ENCODE measurements around the gene ATXN2.
"Not testable (repeated sequence)": the region's sequence is repeated elsewhere in the genome, so short reads cannot be mapped to it uniquely, and the experiment has no call there.

The ATXN2 gene

GRCh38 chr12:111574797-111575443 is 24.2 kb downstream of the ATXN2 start:
- no peak for DNase-seq (ENCODE audit: low read depth in 2 of 2, low spot score in 1 of 2)

DNA sequence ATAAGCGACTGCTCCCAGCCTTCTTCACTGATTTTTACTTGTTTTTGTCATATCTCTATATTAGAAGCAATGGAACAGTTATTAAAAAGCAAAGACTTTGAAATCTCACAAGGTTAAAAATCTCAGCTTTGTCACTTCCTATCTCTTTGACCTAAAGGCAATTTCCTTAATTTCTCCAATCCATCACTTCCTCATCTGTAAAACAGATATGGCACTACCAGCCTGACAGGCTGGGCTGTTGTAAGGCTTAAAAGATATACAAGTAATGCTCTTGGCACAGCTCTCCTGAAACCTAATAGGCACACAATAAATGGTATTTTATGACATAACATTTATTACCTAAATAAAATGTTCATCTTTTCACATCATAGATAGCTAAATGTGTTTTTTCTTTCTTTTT is 25.6 kb downstream of the ATXN2 start:
- no peak for DNase-seq (ENCODE audit: low read depth in 2 of 2, low spot score in 1 of 2)

GRCh38 chr12:111570084-111570961 is 28.8 kb downstream of the ATXN2 start:
- no peak for DNase-seq (ENCODE audit: low read depth in 2 of 2, low spot score in 1 of 2)

DNA sequence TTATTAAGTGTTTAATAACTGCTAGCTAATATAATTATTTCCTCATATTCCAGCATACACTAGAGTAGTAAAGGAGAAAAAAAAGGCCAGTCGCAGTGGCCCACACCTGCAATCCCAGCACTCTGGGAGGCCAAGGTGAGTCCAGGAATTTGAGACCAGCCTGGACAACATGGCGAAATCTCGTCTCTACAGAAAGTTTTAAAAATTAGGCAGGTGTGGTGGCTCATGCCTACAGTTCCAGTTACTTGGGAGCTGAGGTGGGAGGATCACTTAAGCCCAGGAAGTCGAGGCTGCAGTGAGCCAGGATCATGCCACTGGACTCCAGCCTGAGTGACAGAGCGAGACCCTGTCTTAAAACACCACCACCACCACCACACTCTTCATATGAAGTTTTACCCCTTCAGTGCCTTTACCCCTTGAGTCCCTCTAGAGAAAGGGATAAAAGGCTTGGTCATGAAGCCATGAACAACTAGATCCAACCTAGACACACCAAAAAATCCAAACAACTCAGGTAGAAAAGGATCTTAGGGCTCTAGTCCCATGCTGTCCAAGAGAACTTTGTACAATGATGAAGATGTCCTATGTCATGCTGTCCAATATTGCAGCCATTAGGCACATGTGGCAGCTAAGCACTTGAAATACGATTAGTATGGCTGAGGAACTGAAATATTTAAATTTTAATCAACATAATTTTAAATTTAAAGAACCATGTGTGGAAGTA is 29.6 kb downstream of the ATXN2 start:
- DNase-seq (ENCODE audit: low read depth in 2 of 2, low spot score in 1 of 2) = no peak

DNA sequence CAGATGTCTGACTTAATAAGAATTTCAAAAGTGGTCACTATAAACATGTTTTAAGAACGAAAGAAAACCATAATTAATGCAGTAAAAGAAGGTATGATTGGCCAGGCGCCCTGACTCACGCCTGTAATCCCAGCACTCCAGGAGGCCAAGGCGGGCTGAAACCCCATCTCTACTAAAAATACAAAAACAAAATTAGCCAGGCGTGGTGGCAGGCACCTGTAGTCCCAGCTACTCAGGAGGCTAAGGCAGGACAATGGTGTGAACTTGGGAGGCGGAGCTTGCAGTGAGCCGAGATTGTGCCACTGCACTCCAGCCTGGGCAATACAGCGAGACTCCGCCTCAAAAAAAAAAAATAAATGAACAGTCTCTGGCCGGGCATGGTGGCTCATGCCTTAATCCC is 38.3 kb downstream of the ATXN2 start:
- DNase-seq (ENCODE audit: low read depth in 2 of 2, low spot score in 1 of 2) = not testable (repeated sequence)

DNA sequence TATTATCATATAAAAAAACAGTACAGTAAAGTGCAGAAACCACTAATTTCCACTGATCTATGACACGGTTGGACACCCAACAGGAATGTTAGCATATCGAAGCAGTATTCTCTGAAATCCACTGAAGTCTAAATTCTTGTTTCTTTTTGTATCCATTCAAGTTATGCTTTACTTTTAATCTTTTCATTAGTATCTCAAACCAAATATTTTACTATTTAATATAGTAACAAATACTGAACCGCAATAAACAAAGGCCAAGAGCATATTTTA is 41.1 kb downstream of the ATXN2 start:
- no peak for DNase-seq (ENCODE audit: low read depth in 2 of 2, low spot score in 1 of 2)

DNA sequence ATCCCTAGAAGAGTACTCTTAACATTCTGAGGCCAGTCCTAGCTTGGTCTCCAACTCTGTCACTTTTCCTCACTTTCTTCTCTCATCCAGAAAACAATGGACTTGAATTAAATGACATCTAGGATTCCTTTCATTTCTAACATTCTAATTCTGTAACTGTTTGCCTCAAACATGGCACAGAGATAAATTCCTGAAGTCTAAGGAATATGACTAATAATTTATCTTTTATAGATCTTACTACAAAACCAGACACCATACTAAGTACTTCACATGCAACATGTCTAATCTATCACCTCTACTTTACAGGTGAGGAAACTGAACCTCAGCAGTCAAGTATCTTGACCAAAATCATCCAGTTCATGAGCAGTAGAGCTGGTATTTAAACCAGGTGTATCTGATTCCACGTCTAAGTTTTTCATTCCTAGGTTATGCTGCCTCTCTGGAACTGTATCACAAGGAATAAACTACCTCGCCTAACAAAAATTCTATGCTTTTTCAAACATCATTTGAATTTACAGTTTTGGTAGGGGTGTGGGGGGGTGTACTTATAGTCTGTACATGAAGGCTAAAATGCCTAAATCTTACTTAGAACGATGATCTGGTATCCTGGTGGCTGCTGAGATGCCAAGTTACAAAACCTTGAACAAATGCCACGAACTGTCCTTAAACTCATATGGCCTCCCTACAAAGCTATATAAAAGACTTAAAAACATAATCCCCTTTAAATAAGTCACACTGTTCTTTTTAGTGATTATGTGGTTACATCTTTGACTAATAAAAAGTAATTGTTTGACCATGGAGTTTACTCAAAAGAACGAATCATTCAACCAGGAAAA is 41.6 kb downstream of the ATXN2 start:
- DNase-seq (ENCODE audit: low read depth in 2 of 2, low spot score in 1 of 2) = no peak

GRCh38 chr12:111556676-111557075 is 42.4 kb downstream of the ATXN2 start:
- DNase-seq (ENCODE audit: low read depth in 2 of 2, low spot score in 1 of 2) = no peak

DNA sequence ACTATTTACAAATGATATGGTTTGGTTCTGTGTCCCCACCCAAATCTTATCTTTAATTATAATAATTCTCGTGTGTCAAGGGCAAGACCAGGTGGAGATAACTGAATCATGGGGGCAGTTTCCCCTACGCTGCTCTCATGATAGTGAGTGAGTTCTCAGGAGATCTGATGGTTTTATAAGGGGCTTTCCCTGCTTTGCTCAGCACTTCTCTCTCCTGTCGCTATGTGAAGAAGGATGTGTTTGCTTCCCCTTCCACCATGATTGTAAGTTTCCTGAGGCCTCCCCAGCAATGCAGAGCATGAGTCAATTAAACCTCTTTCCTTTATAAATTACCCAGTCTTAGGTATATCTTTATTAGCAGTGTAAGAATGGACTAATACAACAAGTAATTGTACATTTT is 43.8 kb downstream of the ATXN2 start:
- DNase-seq (ENCODE audit: low read depth in 2 of 2, low spot score in 1 of 2) = not testable (repeated sequence)

- no peak for DNase-seq (ENCODE audit: low read depth in 2 of 2, low spot score in 1 of 2)
These were observed 52.2 kb downstream of the ATXN2 start for GRCh38 chr12:111546758-111547383.

GRCh38 chr12:111546171-111546570 is 52.9 kb downstream of the ATXN2 start:
- no peak for DNase-seq (ENCODE audit: low read depth in 2 of 2, low spot score in 1 of 2)

DNA sequence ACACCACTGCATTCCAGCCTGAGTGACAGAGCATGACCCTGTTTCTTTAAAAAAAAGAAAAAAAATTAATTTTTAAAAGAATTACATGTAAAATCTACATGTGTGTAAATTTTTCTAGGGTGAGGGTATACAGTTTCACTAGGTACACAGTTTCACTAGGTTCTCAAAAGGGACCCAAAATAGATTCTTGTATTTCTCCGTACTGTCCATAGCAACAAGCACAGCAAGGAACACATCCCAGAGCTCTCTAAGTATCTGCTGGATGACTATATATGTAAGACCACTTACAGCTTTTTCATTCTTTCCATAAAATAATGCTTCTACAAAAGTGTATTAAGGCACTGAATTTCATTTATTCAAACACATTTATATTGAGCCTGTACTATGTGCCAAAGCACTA is 55.1 kb downstream of the ATXN2 start:
- no peak for DNase-seq (ENCODE audit: low read depth in 2 of 2, low spot score in 1 of 2)

DNA sequence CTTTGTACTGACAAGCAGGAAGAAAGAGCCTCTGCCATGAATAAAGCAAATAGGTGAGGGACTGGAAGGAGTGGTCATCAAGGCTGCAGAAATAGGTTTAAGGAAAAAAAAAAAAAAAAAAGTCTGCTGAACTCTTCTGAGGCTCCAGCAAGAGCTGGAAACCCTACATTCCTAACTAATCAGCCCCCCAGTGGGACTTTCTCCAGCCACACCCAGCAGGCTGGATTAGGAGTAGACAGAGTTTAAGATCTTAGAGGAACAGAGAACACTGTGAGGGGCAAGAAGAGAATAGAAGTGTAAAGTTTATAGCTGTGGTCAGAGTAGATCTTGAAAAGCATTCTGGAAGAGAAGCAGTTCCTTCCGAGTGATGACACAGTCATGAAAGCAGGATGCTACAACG is 66.4 kb downstream of the ATXN2 start:
- DNase-seq (ENCODE audit: low read depth in 2 of 2, low spot score in 1 of 2) = no peak

DNA sequence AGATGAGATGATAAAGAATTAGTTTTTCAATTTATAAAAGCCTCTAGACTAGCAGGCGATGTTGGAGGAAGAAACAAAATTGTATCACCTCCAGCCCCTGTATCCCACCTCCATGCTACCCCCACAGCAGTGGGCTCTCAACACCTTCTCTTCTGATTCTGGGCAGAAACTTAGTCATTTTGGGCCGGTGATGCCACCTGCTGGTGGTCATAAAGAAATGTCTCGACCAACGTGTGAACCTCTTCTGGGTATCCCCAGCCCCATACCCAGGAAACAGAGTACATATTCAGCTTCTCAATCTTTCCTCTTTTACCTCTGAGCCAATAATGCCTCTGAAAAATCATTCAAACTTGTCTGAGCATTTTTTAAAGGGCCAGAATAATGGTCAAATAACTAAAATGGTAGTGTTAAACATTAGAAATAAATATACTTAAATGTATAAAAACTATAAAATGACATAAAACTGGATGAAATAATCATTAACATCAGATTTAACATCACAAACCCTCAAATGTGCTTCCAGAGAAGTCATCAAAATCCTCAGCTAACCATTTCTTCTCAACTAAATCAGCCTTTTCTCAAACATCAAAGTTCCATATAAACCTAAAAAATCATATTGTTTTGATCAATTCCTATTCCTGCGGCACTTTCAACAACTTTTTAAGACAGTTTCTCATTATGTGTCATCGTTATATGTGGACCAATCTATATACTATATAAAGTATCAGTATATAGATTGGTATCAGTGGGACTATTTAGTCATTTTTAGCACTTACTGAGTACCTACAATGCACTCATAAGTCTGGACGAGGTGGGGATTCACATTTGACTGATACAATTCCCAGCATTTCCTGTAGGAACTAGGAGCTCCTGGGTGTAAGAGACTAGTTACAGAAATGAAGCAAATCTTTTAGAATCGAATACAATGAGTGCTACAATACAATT is 69.4 kb downstream of the ATXN2 start:
- DNase-seq (ENCODE audit: low read depth in 2 of 2, low spot score in 1 of 2) = peak; percentile 11 to 18

DNA sequence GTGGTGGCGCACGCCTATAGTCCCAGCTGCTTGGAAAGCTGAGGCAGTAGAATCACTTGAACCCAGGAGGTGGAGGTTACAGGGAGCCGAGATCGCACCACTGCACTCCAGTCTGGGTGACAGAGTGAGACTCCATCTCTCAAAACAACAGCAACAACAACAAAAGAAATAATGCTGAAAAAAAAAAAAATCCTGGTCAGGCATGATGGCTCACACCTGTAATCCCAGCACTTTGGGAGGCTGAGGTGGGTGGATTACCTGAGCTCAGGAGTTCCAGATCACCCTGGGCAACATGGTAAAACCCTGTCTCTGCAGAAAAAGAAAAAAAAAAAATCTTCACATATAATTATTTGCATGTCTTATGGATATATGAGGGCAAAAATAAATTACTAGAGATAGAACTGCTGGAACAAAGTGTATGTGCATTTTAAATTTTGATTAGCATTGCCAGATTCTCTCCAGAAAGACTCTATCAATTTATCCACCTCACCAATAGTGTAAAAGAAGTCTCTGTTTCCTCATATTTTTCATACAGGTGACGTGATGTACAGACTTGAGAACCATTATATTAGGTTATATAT is 75.4 kb downstream of the ATXN2 start:
- DNase-seq (ENCODE audit: low read depth in 2 of 2, low spot score in 1 of 2) = no peak

DNA sequence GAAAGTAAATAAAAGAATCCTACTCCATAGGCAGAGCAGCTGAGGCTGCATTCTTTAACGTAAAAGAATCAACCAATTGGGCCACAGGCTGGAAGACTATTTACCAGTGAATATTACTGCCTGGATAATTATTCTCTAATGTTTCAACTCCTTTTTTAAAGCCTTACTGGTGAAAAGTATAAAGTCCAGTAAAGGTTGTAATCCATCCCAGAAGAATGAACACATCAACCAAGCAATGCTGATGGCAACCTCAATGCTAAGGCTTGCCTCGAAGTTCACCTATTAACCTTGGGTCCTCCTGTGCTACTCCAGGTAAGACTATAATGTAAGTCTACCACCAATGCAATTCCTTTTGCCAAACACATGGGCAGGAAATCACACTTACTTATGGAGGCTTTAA is 77.3 kb downstream of the ATXN2 start:
- no peak for DNase-seq (ENCODE audit: low read depth in 2 of 2, low spot score in 1 of 2)

GRCh38 chr12:111519937-111520336 is 79.2 kb downstream of the ATXN2 start:
- no peak for DNase-seq (ENCODE audit: low read depth in 2 of 2, low spot score in 1 of 2)

- no peak for DNase-seq (ENCODE audit: low read depth in 2 of 2, low spot score in 1 of 2)
These were observed 80.0 kb downstream of the ATXN2 start for GRCh38 chr12:111519083-111519482.

GRCh38 chr12:111507719-111508118 is 91.4 kb downstream of the ATXN2 start:
- not testable (repeated sequence) for DNase-seq (ENCODE audit: low read depth in 2 of 2, low spot score in 1 of 2)
